GM12801 (cell line): ENCODE results near the gene ICA1L.

Source experiments
- CTCF ChIP-seq: IDR thresholded peaks from one replicate; pipeline ENCODE4 v1.5.1; 2011; ENCODE audit warnings: control low read depth; ENCODE audit not compliant: insufficient read length; ENCODE audit errors: extremely low read depth

ICA1L gene

GRCh38 chr2:202754936-202755335, 116.6 kb downstream of the ICA1L start:
- TF ChIP-seq CTCF = no peak

- TF ChIP-seq CTCF = no peak
Observed at GRCh38 chr2:202752071-202752470, 119.5 kb downstream of the ICA1L start.

DNA sequence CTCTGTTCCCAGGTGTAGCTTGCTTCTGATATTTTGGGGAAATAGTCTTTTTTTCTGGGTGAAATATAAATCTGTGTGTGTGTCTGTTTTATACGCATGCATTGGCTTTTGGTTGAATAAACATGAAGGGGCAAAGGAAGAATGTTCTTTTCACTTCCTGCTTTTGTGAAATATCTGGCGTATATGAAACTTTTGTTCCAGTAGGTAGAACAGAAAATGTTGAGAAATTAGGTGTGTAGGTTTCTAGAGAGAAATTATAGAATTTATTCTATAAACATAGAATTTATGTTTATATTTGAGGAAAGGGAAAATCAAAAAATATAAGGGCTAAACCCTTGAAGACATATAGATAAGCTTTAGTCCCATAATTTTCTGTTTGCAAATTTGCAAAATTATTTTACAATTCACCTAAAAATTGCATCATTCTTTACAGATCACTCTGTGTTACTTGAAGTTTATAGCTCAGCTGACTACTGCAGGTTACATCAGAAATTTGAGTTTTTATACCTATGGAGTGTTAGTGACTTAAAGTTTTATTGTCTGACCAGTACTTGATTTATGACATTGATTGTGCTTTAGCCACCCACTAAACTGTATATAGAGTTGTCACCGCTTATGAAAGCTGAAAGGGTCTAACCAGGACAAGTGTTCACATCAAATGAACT, 120.7 kb downstream of the ICA1L start:
- no peak for TF ChIP-seq CTCF

DNA sequence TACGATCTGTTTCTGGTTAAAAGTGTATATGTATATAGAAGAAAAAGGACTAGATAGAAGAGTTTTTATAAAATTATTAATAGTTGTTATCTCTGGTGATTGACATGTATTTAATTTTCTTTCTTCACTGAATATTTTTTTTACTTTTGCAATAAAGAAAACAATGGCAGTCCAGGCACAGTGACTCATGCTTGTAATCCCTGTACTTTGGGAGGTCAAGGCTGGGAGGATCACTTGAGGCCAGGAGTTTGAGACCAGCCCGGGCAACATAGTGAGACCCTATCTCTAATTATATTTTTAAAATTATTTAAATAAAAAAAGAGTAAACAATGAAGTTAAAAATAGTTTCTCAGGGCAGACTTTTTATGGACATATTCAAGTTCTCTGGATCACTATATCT, 122.1 kb downstream of the ICA1L start:
- no peak for TF ChIP-seq CTCF

DNA sequence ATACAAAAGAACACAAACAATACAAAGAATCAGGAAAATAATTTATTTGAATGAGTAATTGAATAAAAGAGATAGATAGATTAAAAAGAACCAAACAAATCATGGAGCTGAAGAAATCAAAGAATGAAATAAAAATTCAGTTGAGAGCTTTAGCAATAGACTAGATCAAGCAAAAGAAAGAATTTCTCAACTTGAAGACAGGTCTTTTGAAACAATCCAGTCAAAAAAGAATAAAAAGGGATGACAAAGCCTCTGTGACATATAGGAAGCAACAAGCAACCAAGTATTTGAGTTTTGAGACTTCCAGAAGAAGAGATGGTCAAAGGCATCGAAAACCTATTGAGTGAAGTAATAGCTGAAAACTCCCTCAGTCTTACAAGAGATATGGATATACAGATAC, 128.0 kb downstream of the ICA1L start:
- TF ChIP-seq CTCF = no peak

DNA sequence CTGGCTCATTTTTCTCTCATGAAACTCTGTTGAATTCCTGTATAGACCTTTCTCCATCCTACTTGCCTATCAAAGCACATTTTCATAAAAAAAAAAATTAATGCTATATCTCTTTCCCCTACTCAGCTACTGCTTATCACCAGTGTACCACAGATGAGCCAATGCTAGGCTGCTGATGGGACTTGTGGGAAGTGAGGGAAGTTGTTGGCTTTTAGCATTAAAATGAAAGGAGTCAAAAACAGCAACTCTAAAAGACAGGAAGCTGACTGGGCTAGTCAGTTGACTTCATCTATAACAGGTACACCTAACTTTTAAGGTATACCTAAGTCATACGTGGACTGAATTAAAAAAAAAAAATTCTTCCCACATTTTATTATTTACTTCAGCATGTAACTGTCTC, 134.7 kb downstream of the ICA1L start:
- TF ChIP-seq CTCF = no peak

DNA sequence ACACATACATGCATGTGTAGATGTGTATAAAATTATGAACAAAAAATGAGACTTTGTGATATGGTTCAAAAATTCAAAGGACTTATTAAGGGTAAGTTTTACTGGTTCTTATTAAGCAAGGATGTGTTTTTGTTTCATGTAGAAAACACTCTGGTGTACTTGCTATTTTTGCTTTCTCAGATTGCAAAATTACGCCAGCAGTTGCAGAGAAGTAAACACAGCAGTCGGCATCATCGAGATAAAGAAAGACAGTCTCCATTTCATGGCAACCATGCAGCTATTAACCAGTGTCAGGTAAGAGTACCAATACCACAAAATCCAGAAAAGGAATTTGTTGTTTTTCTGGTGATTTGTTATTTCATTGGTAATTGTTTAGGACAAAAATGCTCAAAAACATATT, 145.5 kb downstream of the ICA1L start:
- TF ChIP-seq CTCF = no peak
